Testis (tissue), 2 donors: ENCODE results near the gene CSNK2A2.

Experiments
- CTCF ChIP-seq, 3 experiments: fragments of 450-650 bp in 2 of 3; fragments of 200-600 bp in 1 of 3; sonication (generic) in 1 of 3; IDR thresholded peaks; one replicate each; pipeline ENCODE4 v1.5.1; 2016 to 2019; ENCODE audit warnings: antibody characterized with exemption in 3 of 3, mild to moderate bottlenecking in 2 of 3, moderate library complexity in 1 of 3
- POLR2A ChIP-seq: fragments of 450-650 bp; IDR thresholded peaks from one replicate; pipeline ENCODE4 v1.6.1; 2017; ENCODE audit warnings: antibody characterized with exemption, mild to moderate bottlenecking, moderate library complexity

GRCh38 chr16:58230259-58230658 is 32.4 kb upstream of the CSNK2A2 start:
- TF ChIP-seq POLR2A (no peak), CTCF (IDR thresholded peaks at IDR 0.05) (no peak)
